Measurements from ENCODE around the gene MYBPHL.

- TF ChIP-seq RARB (CRISPR knock-in tag; IDR thresholded peaks at IDR 0.05) = no peak
- TF ChIP-seq ISL1 (CRISPR knock-in tag; IDR thresholded peaks at IDR 0.05) = no peak
- TF ChIP-seq ZFP3 (CRISPR knock-in tag; IDR thresholded peaks at IDR 0.05) = no peak
- no peak for TF ChIP-seq ZFP30 (CRISPR knock-in tag; IDR thresholded peaks at IDR 0.05)
- no peak for TF ChIP-seq ARNTL (CRISPR knock-in tag; IDR thresholded peaks at IDR 0.05; ENCODE audit: borderline replicate concordance, low read depth)
- TF ChIP-seq TOX (CRISPR knock-in tag; IDR thresholded peaks at IDR 0.05; ENCODE audit: borderline replicate concordance) = no peak
- no peak for TF ChIP-seq ZNF70 (CRISPR knock-in tag; IDR thresholded peaks at IDR 0.05)
- TF ChIP-seq, protein P1, sequence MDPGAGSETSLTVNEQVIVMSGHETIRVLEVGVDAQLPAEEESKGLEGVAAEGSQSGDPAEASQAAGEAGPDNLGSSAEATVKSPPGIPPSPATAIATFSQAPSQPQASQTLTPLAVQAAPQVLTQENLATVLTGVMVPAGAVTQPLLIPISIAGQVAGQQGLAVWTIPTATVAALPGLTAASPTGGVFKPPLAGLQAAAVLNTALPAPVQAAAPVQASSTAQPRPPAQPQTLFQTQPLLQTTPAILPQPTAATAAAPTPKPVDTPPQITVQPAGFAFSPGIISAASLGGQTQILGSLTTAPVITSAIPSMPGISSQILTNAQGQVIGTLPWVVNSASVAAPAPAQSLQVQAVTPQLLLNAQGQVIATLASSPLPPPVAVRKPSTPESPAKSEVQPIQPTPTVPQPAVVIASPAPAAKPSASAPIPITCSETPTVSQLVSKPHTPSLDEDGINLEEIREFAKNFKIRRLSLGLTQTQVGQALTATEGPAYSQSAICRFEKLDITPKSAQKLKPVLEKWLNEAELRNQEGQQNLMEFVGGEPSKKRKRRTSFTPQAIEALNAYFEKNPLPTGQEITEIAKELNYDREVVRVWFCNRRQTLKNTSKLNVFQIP (CRISPR knock-in tag; IDR thresholded peaks at IDR 0.05; ENCODE audit: borderline replicate concordance, low read depth) = no peak
These were observed 36.0 kb downstream of the MYBPHL start for GRCh38 chr1:109270623-109271317.
